GM08714 (cell line): ENCODE data around the gene ZNF182.
"Not testable (repeated sequence)": the region's sequence is repeated elsewhere in the genome, so short reads cannot be mapped to it uniquely, and the experiment has no call there.

Experiments
- H3K4me3 ChIP-seq: fragments of 200-500 bp; sonication (Bioruptor generic); 2 replicates; pipeline ENCODE4 v1.5.1; 2014; ENCODE audit warnings: mild to moderate bottlenecking, low read length, inconsistent platforms
- ZNF274 ChIP-seq: IDR thresholded peaks from 2 replicates; pipeline ENCODE4 v1.6.1; 2012; ENCODE audit warnings: mild to moderate bottlenecking, low read depth, low read length

Gene ZNF182

GRCh38 chrX:48003758-48004457 lies at the start of gene ZNF182:
Gene ZNF182 (minus strand): TSS chrX:48003989. CDS start chrX:48002609, 1,380 bp downstream.
- H3K4me3 ChIP-seq: peak within 1 kb of the TSS; percentile 72
- TF ChIP-seq ZNF274: no peak

- no peak overlapping the region for H3K4me3 ChIP-seq
- TF ChIP-seq ZNF274: no peak
These were observed 43.1 kb upstream of the ZNF182 start for GRCh38 chrX:48046846-48047245.

GRCh38 chrX:48045410-48046311 lies 41.9 kb upstream of the ZNF182 start:
- no peak for TF ChIP-seq ZNF274

GRCh38 chrX:48043056-48043455 lies 39.3 kb upstream of the ZNF182 start:
- no peak overlapping the region for H3K4me3 ChIP-seq
- no peak for TF ChIP-seq ZNF274

More at GRCh38 chrX:48045410-48046311, 41.9 kb upstream of the ZNF182 start:
- no peak overlapping the region for H3K4me3 ChIP-seq

- no peak for TF ChIP-seq ZNF274
- no peak overlapping the region for H3K4me3 ChIP-seq
These were observed 32.1 kb upstream of the ZNF182 start for GRCh38 chrX:48035891-48036290.

- H3K4me3 ChIP-seq: not testable (repeated sequence)
These were observed 26.9 kb upstream of the ZNF182 start for GRCh38 chrX:48030641-48031173.

GRCh38 chrX:48030237-48030636 lies 26.4 kb upstream of the ZNF182 start:
- H3K4me3 ChIP-seq: no peak overlapping the region
- no peak for TF ChIP-seq ZNF274

- TF ChIP-seq ZNF274: no peak
- H3K4me3 ChIP-seq: no peak overlapping the region
These were observed 24.3 kb upstream of the ZNF182 start for GRCh38 chrX:48028091-48028490.

GRCh38 chrX:48027545-48027944 lies 23.8 kb upstream of the ZNF182 start:
- H3K4me3 ChIP-seq: not testable (repeated sequence)

- no peak overlapping the region for H3K4me3 ChIP-seq
- no peak for TF ChIP-seq ZNF274
These were observed 21.8 kb upstream of the ZNF182 start for GRCh38 chrX:48025561-48025960.

GRCh38 chrX:48022738-48023137 lies 18.9 kb upstream of the ZNF182 start:
- H3K4me3 ChIP-seq: no peak overlapping the region
- TF ChIP-seq ZNF274: no peak

GRCh38 chrX:48022100-48022499 lies 18.3 kb upstream of the ZNF182 start:
- TF ChIP-seq ZNF274: no peak
- no peak overlapping the region for H3K4me3 ChIP-seq

GRCh38 chrX:48021026-48021900 lies 17.5 kb upstream of the ZNF182 start:
- TF ChIP-seq ZNF274: no peak
- peak overlapping the region; percentile 63 for H3K4me3 ChIP-seq

- H3K4me3 ChIP-seq: not testable (repeated sequence)
These were observed 16.7 kb upstream of the ZNF182 start for GRCh38 chrX:48020472-48020871.

- H3K4me3 ChIP-seq: not testable (repeated sequence)
These were observed 16.1 kb upstream of the ZNF182 start for GRCh38 chrX:48019892-48020291.

GRCh38 chrX:48016583-48017310 lies 13.0 kb upstream of the ZNF182 start:
- H3K4me3 ChIP-seq: not testable (repeated sequence)

GRCh38 chrX:48009445-48009960 lies 5.7 kb upstream of the ZNF182 start:
- not testable (repeated sequence) for H3K4me3 ChIP-seq

- not testable (repeated sequence) for H3K4me3 ChIP-seq
These were observed 2.9 kb upstream of the ZNF182 start, which contains the start of gene SPACA5 for GRCh38 chrX:48006688-48007087. Gene SPACA5 (plus strand): TSS chrX:48006988. CDS start chrX:48007803, 815 bp downstream.
